Measurements from ENCODE around the gene PHETA1. TPM values are rescaled to one million over a fixed set of nuclear protein-coding genes. Genes with fewer than 3 reads are reported as not detected.
A peak's percentile ranks its signal among the peaks of the same experiment; 100 is the strongest.

Gene PHETA1
- total and polyA plus RNA-seq, 2 of the 13 experiments (the other 11 are each of a cell fraction or from before 2014, with no cell fraction given) = 11.3 to 20.8 TPM

GRCh38 chr12:111367661-111368221, 1.2 kb downstream of the PHETA1 start (continued):
- TF ChIP-seq, protein P1, sequence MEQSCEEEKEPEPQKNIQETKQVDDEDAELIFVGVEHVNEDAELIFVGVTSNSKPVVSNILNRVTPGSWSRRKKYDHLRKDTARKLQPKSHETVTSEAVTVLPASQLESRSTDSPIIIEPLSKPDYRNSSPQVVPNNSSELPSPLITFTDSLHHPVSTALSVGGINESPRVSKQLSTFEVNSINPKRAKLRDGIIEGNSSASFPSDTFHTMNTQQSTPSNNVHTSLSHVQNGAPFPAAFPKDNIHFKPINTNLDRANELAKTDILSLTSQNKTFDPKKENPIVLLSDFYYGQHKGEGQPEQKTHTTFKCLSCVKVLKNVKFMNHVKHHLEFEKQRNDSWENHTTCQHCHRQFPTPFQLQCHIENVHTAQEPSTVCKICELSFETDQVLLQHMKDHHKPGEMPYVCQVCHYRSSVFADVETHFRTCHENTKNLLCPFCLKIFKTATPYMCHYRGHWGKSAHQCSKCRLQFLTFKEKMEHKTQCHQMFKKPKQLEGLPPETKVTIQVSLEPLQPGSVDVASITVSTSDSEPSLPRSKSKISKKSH (CRISPR knock-in tag; IDR thresholded peaks at IDR 0.05; ENCODE audit: borderline replicate concordance) = no peak; the same call in 1 of the 2 replicates
- TF ChIP-seq ZBTB43 (CRISPR knock-in tag; conservative IDR thresholded peaks at IDR 0.05) = peak; percentile 53; the same call in 1 of the 2 replicates
- no peak for TF ChIP-seq JARID2 (CRISPR knock-in tag; IDR thresholded peaks at IDR 0.05; ENCODE audit: insufficient replicate concordance)
- no peak for TF ChIP-seq ZNF720 (CRISPR knock-in tag; IDR thresholded peaks at IDR 0.05)
- 0 out of 2 replicates have a peak, but pooled peaks have one; percentile 45 for TF ChIP-seq ZNF678 (CRISPR knock-in tag; IDR thresholded peaks at IDR 0.05)
- TF ChIP-seq POGK (CRISPR knock-in tag; conservative IDR thresholded peaks at IDR 0.05) = peak; percentile 88
- TF ChIP-seq E2F1 (CRISPR knock-in tag; IDR thresholded peaks at IDR 0.05) = no peak
- TF ChIP-seq NKX3-1 (CRISPR knock-in tag; IDR thresholded peaks at IDR 0.05) = no peak
- TF ChIP-seq ZNF326 (CRISPR knock-in tag; IDR thresholded peaks at IDR 0.05; ENCODE audit: borderline replicate concordance) = no peak
- TF ChIP-seq, protein P2, sequence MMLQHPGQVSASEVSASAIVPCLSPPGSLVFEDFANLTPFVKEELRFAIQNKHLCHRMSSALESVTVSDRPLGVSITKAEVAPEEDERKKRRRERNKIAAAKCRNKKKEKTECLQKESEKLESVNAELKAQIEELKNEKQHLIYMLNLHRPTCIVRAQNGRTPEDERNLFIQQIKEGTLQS (CRISPR knock-in tag; IDR thresholded peaks at IDR 0.05) = peak; percentile 65; the same call in 1 of the 2 replicates
- TF ChIP-seq SETDB1 (CRISPR knock-in tag; IDR thresholded peaks at IDR 0.05; ENCODE audit: borderline replicate concordance) = no peak
- TF ChIP-seq ZNF878 (CRISPR knock-in tag; IDR thresholded peaks at IDR 0.05) = 0 out of 2 replicates have a peak, but pooled peaks have one; percentile 63
- no peak for TF ChIP-seq SMC3 (IDR thresholded peaks at IDR 0.05; ENCODE audit: low read length)
- TF ChIP-seq, protein P3, sequence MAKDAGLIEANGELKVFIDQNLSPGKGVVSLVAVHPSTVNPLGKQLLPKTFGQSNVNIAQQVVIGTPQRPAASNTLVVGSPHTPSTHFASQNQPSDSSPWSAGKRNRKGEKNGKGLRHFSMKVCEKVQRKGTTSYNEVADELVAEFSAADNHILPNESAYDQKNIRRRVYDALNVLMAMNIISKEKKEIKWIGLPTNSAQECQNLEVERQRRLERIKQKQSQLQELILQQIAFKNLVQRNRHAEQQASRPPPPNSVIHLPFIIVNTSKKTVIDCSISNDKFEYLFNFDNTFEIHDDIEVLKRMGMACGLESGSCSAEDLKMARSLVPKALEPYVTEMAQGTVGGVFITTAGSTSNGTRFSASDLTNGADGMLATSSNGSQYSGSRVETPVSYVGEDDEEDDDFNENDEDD (CRISPR knock-in tag; IDR thresholded peaks at IDR 0.05; ENCODE audit: borderline replicate concordance) = no peak
- peak; percentile 94 for TF ChIP-seq ZNF687 (CRISPR knock-in tag; IDR thresholded peaks at IDR 0.05)
- peak; percentile 68; the same call in 1 of the 2 replicates for TF ChIP-seq MIXL1 (CRISPR knock-in tag; IDR thresholded peaks at IDR 0.05)
